Measurements from ENCODE around the gene FUT2.

Gene FUT2

GRCh38 chr19:48750771-48751504 lies 55.2 kb downstream of the FUT2 start:
- Histone ChIP-seq H3K4me1 (ENCODE audit: control extremely low read depth in 1 of 4, control insufficient read depth in 4 of 4, insufficient read depth in 4 of 4, low read length in 3 of 4) (peaks cover 0 to 33% (median 26%) of the 10 kb centered on the region in 4 experiments), H3K27me3 (replicated peaks in 2 of 5; ENCODE audit: control insufficient read depth in 4 of 5, insufficient read depth in 5 of 5, low read length in 4 of 5) (peaks cover 0 to 22% (median 11%) of the 10 kb centered on the region in 5 experiments), H3K4me3 (ENCODE audit: control insufficient read depth in 1 of 7, extremely low read depth in 1 of 7, insufficient read depth in 4 of 7, low read depth in 2 of 7, low read length in 6 of 7) (no peak overlapping the region), H3K27ac (ENCODE audit: insufficient read depth in 1 of 2, low read depth in 1 of 2, low read length in 2 of 2, poor library complexity in 1 of 2, severe bottlenecking in 2 of 2) (no peak overlapping the region), H3K36me3 (ENCODE audit: control insufficient read depth in 4 of 4, insufficient read depth in 4 of 4, low read length in 3 of 4) (peaks cover 0 to 6% (median 2%) of the 10 kb centered on the region in 4 experiments), H3K9me3 (ENCODE audit: control extremely low read depth in 1 of 5, control insufficient read depth in 4 of 5, insufficient read depth in 2 of 5, low read depth in 1 of 5, low read length in 4 of 5) (no peaks in the 10 kb centered on the region)
- ChIA-PET POLR2A (no interaction called here), CTCF (interaction anchor here (1.7 kb wide), 1 partner anchor 14 kb away, joined by 4 read pairs; no protein-coding TSS in a partner anchor)
- no peak for DNase-seq
- WGBS (ENCODE audit: insufficient coverage): 90% methylated on average over 26 of the region's 29 CpGs

- POLR2A ChIA-PET: interaction anchor here (0.9 kb wide), 1 partner anchor 114 kb away, joined by 3 read pairs; no protein-coding TSS in a partner anchor
- Histone ChIP-seq H3K36me3 (ENCODE audit: control insufficient read depth in 4 of 4, insufficient read depth in 4 of 4, low read length in 3 of 4) (peaks cover 0 to 6% (median 2%) of the 10 kb centered on the region in 4 experiments), H3K27ac (ENCODE audit: insufficient read depth in 1 of 2, low read depth in 1 of 2, low read length in 2 of 2, poor library complexity in 1 of 2, severe bottlenecking in 2 of 2) (no peak overlapping the region), H3K27me3 (replicated peaks in 2 of 5; ENCODE audit: control insufficient read depth in 4 of 5, insufficient read depth in 5 of 5, low read length in 4 of 5) (peaks cover 0 to 22% (median 11%) of the 10 kb centered on the region in 5 experiments), H3K9me3 (ENCODE audit: control extremely low read depth in 1 of 5, control insufficient read depth in 4 of 5, insufficient read depth in 2 of 5, low read depth in 1 of 5, low read length in 4 of 5) (no peaks in the 10 kb centered on the region), H3K4me1 (ENCODE audit: control extremely low read depth in 1 of 4, control insufficient read depth in 4 of 4, insufficient read depth in 4 of 4, low read length in 3 of 4) (peaks cover 0 to 25% (median 24%) of the 10 kb centered on the region in 4 experiments), H3K4me3 (ENCODE audit: control insufficient read depth in 1 of 7, extremely low read depth in 1 of 7, insufficient read depth in 4 of 7, low read depth in 2 of 7, low read length in 6 of 7) (peak overlapping the region in 6 of 7 experiments; percentile 40 to 81 (median 60))
- DNase-seq: peak in 2 of 3 donors; percentile 64 to 74
- 37% methylated on average over 11 of the region's 20 CpGs for WGBS (ENCODE audit: insufficient coverage)
- CTCF ChIA-PET: interaction anchor here (1.0 to 1.7 kb wide), 2 partner anchors 15 to 89 kb away, joined by 3 to 4 read pairs; no protein-coding TSS in a partner anchor
Observed at GRCh38 chr19:48751845-48752495, 56.2 kb downstream of the FUT2 start.

- DNase-seq: peak in 1 of 3 donors; percentile 46
- WGBS (ENCODE audit: insufficient coverage): 1% methylated on average over 52 of the region's 73 CpGs
- ChIA-PET CTCF (interaction anchor here (1.0 kb wide), 1 partner anchor 89 kb away, joined by 3 read pairs; no protein-coding TSS in a partner anchor), POLR2A (no interaction called here)
- no peak within 1 kb of the TSS for H3K27ac ChIP-seq (ENCODE audit: insufficient read depth in 1 of 2, low read depth in 1 of 2, low read length in 2 of 2, poor library complexity in 1 of 2, severe bottlenecking in 2 of 2)
- peaks cover 0 to 6% (median 2%) of the 10 kb centered on the region in 4 experiments for H3K36me3 ChIP-seq (ENCODE audit: control insufficient read depth in 4 of 4, insufficient read depth in 4 of 4, low read length in 3 of 4)
- H3K9me3 ChIP-seq (ENCODE audit: control extremely low read depth in 1 of 5, control insufficient read depth in 4 of 5, insufficient read depth in 2 of 5, low read depth in 1 of 5, low read length in 4 of 5): no peaks in the 10 kb centered on the region
- H3K27me3 ChIP-seq (replicated peaks in 2 of 5; ENCODE audit: control insufficient read depth in 4 of 5, insufficient read depth in 5 of 5, low read length in 4 of 5): peaks cover 0 to 22% (median 11%) of the 10 kb centered on the region in 5 experiments
- peaks cover 0 to 25% (median 20%) of the 10 kb centered on the region in 4 experiments for H3K4me1 ChIP-seq (ENCODE audit: control extremely low read depth in 1 of 4, control insufficient read depth in 4 of 4, insufficient read depth in 4 of 4, low read length in 3 of 4)
- H3K4me3 ChIP-seq (ENCODE audit: control insufficient read depth in 1 of 7, extremely low read depth in 1 of 7, insufficient read depth in 4 of 7, low read depth in 2 of 7, low read length in 6 of 7): peak within 1 kb of the TSS; percentile 9 to 81 (median 55)
Observed at GRCh38 chr19:48752496-48753365, 57.0 kb downstream of the FUT2 start, which contains the start of gene FUT1. FUT1 (minus strand) TSS chr19:48752641; CDS start chr19:48751281, 1,360 bp downstream.

DNA sequence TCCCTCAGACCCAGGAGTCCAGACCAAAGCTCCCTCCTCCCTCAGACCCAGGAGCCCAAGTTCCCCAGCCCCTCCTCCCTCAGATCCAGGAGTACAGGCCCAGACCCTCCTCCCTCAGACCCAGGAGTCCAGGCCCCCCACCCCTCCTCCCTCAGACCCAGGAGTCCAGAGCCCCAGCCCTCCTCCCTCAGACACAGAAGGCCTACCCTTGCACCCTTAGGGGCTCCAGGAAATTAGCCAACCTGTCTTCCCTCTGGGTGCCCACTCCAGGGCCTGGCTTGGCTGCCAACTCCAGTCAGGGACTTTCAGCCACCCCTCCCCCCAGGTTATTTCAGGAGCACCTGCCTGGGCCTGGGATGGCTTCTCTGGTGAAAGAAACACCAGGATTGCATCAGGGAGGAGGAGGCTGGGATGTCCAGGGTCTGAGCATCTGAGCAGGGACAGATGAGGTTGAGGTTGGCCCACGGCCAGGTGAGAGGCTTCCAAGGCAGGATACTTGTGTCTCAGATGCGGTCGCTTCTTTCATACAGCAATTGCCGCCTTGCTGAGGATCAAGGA lies 59.4 kb downstream of the FUT2 start, which contains the start of gene FGF21:
Gene FGF21 (plus strand): TSS at position 441 of the 558 bp plus-strand sequence. CDS start 713 bp downstream, outside the sequence.
- CTCF ChIA-PET: interaction anchor here (1.1 to 1.7 kb wide), 2 partner anchors 33 to 80 kb away, joined by 4 to 5 read pairs; no protein-coding TSS in a partner anchor
- POLR2A ChIA-PET: no interaction called here
- Histone ChIP-seq H3K4me3 (ENCODE audit: control insufficient read depth in 1 of 7, extremely low read depth in 1 of 7, insufficient read depth in 4 of 7, low read depth in 2 of 7, low read length in 6 of 7) (no peak within 1 kb of the TSS), H3K27ac (ENCODE audit: insufficient read depth in 1 of 2, low read depth in 1 of 2, low read length in 2 of 2, poor library complexity in 1 of 2, severe bottlenecking in 2 of 2) (no peak within 1 kb of the TSS), H3K9me3 (ENCODE audit: control extremely low read depth in 1 of 5, control insufficient read depth in 4 of 5, insufficient read depth in 2 of 5, low read depth in 1 of 5, low read length in 4 of 5) (no peaks in the 10 kb centered on the region), H3K4me1 (ENCODE audit: control extremely low read depth in 1 of 4, control insufficient read depth in 4 of 4, insufficient read depth in 4 of 4, low read length in 3 of 4) (peaks cover 0 to 25% (median 20%) of the 10 kb centered on the region in 4 experiments), H3K27me3 (replicated peaks in 2 of 5; ENCODE audit: control insufficient read depth in 4 of 5, insufficient read depth in 5 of 5, low read length in 4 of 5) (peaks cover 0 to 22% (median 7%) of the 10 kb centered on the region in 5 experiments), H3K36me3 (ENCODE audit: control insufficient read depth in 4 of 4, insufficient read depth in 4 of 4, low read length in 3 of 4) (peaks cover 0 to 3% (median under 1%) of the 10 kb centered on the region in 4 experiments)
- no peak for DNase-seq
- 98% methylated on average over 4 of the region's 4 CpGs for WGBS (ENCODE audit: insufficient coverage)

All from common myeloid progenitor, CD34-positive (primary cell).